GM12878 (cell line): ENCODE data around the gene TACC2. TPM values are rescaled to one million over a fixed set of nuclear protein-coding genes. Genes with fewer than 3 reads are reported as not detected.

Experiments
- ATAC-seq: fragments of 200-7000 bp; cut with Tn5 transposase; 3 replicates; pipeline ENCODE4 v1.9.1; 2020; ENCODE audit warnings: mild to moderate bottlenecking, moderate library complexity
- BruUV-seq: library from RNA; stranded (reverse); fragments of 400-500 nt; replicated peaks from 2 replicates; lab custom pipeline; 2021; lab: Mats Ljungman, UMichigan
- CTCF ChIA-PET: fragments of 300-600 bp; sonication (Branson Sonifier 250); formaldehyde crosslinking; extraction: SDS; loops from one replicate; lab custom pipeline; 2021; ENCODE audit warnings: inconsistent platforms; lab: Yijun Ruan, JAX
- POLR2A ChIA-PET: fragments of 350-600 bp; formaldehyde crosslinking; extraction: SDS; loops from one replicate; lab custom pipeline; 2021; ENCODE audit warnings: inconsistent platforms; lab: Charles Lee
- RAD21 ChIA-PET: fragments of 300-600 bp; sonication (Branson Sonifier 250); formaldehyde crosslinking; loops from one replicate; lab custom pipeline; 2023; ENCODE audit warnings: antibody characterized with exemption; ENCODE audit not compliant: unreplicated experiment; lab: Charles Lee
- SMC1A ChIA-PET: fragments of 300-600 bp; sonication (Branson Sonifier 250); formaldehyde crosslinking; loops from one replicate; lab custom pipeline; 2023; ENCODE audit not compliant: unreplicated experiment, uncharacterized antibody; lab: Charles Lee
- DNase-seq: peaks from one replicate; pipeline ENCODE4 v3.0.0-alpha.2; 2011; ENCODE audit warnings: low read depth, low spot score
- FAIRE-seq: peaks from 3 replicates; lab custom pipeline; 2011; peaks lifted over from hg19 to GRCh38; lab: Jason Lieb, UNC
- H2AFZ ChIP-seq: 2 replicates; pipeline ENCODE4 v1.6.0; 2011; ENCODE audit warnings: low read depth, low read length, control low read depth; ENCODE audit not compliant: control insufficient read depth
- H3K27ac ChIP-seq: 2 replicates; pipeline ENCODE4 v1.5.1; 2011; ENCODE audit warnings: control low read depth; ENCODE audit not compliant: control insufficient read depth, insufficient read depth
- H3K27me3 ChIP-seq, 2 experiments: replicated peaks in 1 of 2; 2 replicates each; pipeline versions ENCODE4 v1.6.0 to v1.6.1; 2011; ENCODE audit warnings: low read length in 1 of 2; ENCODE audit not compliant: control insufficient read depth in 2 of 2, insufficient read depth in 2 of 2
- H3K36me3 ChIP-seq, 2 experiments: 2 replicates each; pipeline ENCODE4 v1.5.1; 2011; ENCODE audit warnings: low read length in 1 of 2; ENCODE audit not compliant: control insufficient read depth in 2 of 2, insufficient read depth in 2 of 2
- H3K4me1 ChIP-seq: 2 replicates; pipeline ENCODE4 v1.6.1; 2011; ENCODE audit warnings: mild to moderate bottlenecking, low read length, moderate library complexity, mixed read lengths; ENCODE audit not compliant: control insufficient read depth, insufficient read depth
- H3K4me2 ChIP-seq: 2 replicates; pipeline ENCODE4 v1.6.0; 2011; ENCODE audit warnings: control low read depth; ENCODE audit not compliant: control insufficient read depth, insufficient read depth
- H3K4me3 ChIP-seq: fragments of 200-600 bp; sonication (generic); 2 replicates; pipeline ENCODE4 v1.5.1; 2016
- H3K79me2 ChIP-seq: 2 replicates; pipeline ENCODE4 v1.6.0; 2011; ENCODE audit warnings: low read length; ENCODE audit not compliant: control insufficient read depth, insufficient read depth
- H3K9ac ChIP-seq: 2 replicates; pipeline ENCODE4 v1.8.0; 2011; ENCODE audit warnings: low read length, control low read depth, mixed read lengths; ENCODE audit not compliant: control insufficient read depth, insufficient read depth
- H3K9me3 ChIP-seq: replicated peaks from 3 replicates; pipeline ENCODE4 v1.5.1; 2011; ENCODE audit warnings: mild to moderate bottlenecking, low read length; ENCODE audit not compliant: control insufficient read depth, insufficient read depth
- H4K20me1 ChIP-seq: 2 replicates; pipeline ENCODE4 v1.6.0; 2011; ENCODE audit not compliant: control insufficient read depth, insufficient read depth
- WGBS: methylation state at CpG from one replicate; pipeline ENCODE4 v1.1.6; 2016; ENCODE audit warnings: low lambda C conversion rate; ENCODE audit not compliant: insufficient replicate concordance, insufficient coverage; ENCODE audit errors: missing lambda C conversion rate; 5-methylcytosine and 5-hydroxymethylcytosine counted together
- in situ Hi-C: fragments of 300-500 bp; cut with MboI; formaldehyde crosslinking; loops from 9 replicates; pipeline ENCODE4 v1.14.3; 2018; ENCODE audit warnings: mixed read lengths
- intact Hi-C: fragments of 100-400 bp; cut with micrococcal nuclease; formaldehyde crosslinking; loops from one replicate; pipeline ENCODE4 v1.14.2; 2022; ENCODE audit not compliant: unreplicated experiment
- polyA plus RNA-seq, 11 experiments: library from polyadenylated mRNA; depleted of rRNA in 4 of 11; unstranded in 6 of 11; stranded (reverse) in 5 of 11; fragments of >200 nt; fragmentation: Nextera tagmentation in 4 of 11; fragmentation: Illumina TruSeq in 1 of 11; extraction: Ambion mirVana in 4 of 11; extraction: Trizol in 1 of 11; gene quantifications; 1 replicate in 1 of 11; 2 replicates in 10 of 11; pipeline versions ENCODE4 v1.2.1 to v1.2.3, GENCODE V29; 2011 to 2016; ENCODE audit warnings: inconsistent platforms in 2 of 11, missing spikeins in 2 of 11, low read depth in 1 of 11
- total RNA-seq, 4 experiments: library from RNA; depleted of rRNA in 3 of 4; stranded (reverse); fragments of >200 nt in 3 of 4; fragmentation: Illumina TruSeq in 1 of 4; extraction: Trizol in 1 of 4; gene quantifications; 2 replicates each; pipeline versions ENCODE4 v1.2.1 to v1.2.3, GENCODE V29; 2013 to 2021
- TF ChIP-seq, protein P1 (sequence below): fragments of 450-650 bp; IDR thresholded peaks from 2 replicates; pipeline ENCODE4 v1.6.1; 2017; ENCODE audit warnings: mild to moderate bottlenecking, moderate library complexity

TACC2 gene
- total and polyA plus RNA-seq, 10 of the 15 experiments (the other 5 are each of a cell fraction or from before 2014, with no cell fraction given) = 0.07 to 0.64 (median 0.13) TPM; not detected in 5

DNA sequence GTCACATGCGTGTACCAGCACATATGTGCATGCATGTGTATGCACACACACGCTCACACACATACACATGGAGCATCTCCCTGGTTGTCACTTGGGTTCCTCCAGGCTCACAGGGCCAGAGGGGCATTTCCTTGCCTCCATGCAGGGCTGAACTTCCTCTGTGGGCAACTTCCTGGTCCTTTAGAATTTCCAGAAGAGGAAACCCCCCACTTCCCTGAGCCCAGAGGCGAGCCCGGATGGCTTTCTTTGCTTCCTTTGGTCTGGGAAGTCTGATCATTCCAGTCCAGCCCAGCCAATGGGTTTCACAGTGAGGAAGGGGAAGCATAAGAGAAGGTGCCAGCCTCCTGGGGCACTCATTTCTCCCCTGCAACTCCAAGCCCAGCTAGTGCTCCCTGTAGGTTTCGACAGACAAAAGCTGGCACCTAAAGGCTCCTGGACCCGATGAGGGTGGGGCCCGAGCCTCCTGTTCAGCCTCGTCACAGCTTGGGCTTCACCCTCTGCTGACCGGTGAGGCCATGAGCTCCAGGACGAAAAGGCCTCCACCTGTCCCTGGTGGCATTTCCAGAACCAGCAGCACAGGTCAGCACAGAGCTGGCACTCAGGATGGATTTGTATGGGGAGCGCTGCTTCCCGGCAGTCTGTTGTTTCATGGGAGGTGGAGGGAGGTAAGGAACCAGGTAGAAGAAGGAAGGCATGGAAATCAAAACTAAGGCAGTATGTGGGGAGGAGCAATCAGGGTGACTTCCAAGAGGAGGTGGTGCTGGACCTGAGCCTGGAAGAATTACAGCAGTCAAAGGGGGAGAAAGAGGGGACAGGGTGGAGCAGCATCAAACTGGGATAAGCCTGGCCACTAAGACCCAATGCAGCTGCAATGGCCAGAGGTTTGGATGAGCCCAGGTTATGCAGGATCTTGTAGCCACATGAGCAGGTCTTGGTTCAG, 305.8 kb downstream of the TACC2 start:
- no TSS peak for BruUV-seq
- Histone ChIP-seq H4K20me1 (no peaks in the 10 kb centered on the region), H3K9me3 (no peaks in the 10 kb centered on the region; the same call in 2 of the 3 replicates), H3K4me2 (no peak overlapping the region), H3K79me2 (no peaks in the 10 kb centered on the region), H3K27ac (no peak overlapping the region), H3K4me3 (no peak overlapping the region), H3K9ac (no peak overlapping the region), H3K4me1 (peaks cover 5% of the 10 kb centered on the region), H2AFZ (no peak overlapping the region), H3K27me3 (peaks cover 0 to 4% of the 10 kb centered on the region in 2 experiments; a peak in 1 of 4 replicates), H3K36me3 (no peaks in the 10 kb centered on the region)
- TF ChIP-seq, protein P1, sequence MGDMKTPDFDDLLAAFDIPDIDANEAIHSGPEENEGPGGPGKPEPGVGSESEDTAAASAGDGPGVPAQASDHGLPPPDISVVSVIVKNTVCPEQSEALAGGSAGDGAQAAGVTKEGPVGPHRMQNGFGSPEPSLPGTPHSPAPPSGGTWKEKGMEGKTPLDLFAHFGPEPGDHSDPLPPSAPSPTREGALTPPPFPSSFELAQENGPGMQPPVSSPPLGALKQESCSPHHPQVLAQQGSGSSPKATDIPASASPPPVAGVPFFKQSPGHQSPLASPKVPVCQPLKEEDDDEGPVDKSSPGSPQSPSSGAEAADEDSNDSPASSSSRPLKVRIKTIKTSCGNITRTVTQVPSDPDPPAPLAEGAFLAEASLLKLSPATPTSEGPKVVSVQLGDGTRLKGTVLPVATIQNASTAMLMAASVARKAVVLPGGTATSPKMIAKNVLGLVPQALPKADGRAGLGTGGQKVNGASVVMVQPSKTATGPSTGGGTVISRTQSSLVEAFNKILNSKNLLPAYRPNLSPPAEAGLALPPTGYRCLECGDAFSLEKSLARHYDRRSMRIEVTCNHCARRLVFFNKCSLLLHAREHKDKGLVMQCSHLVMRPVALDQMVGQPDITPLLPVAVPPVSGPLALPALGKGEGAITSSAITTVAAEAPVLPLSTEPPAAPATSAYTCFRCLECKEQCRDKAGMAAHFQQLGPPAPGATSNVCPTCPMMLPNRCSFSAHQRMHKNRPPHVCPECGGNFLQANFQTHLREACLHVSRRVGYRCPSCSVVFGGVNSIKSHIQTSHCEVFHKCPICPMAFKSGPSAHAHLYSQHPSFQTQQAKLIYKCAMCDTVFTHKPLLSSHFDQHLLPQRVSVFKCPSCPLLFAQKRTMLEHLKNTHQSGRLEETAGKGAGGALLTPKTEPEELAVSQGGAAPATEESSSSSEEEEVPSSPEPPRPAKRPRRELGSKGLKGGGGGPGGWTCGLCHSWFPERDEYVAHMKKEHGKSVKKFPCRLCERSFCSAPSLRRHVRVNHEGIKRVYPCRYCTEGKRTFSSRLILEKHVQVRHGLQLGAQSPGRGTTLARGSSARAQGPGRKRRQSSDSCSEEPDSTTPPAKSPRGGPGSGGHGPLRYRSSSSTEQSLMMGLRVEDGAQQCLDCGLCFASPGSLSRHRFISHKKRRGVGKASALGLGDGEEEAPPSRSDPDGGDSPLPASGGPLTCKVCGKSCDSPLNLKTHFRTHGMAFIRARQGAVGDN = no peak
- ChIA-PET POLR2A (no interaction called here), RAD21 (no interaction called here), CTCF (interaction anchor here (1.7 to 2.2 kb wide), 2 partner anchors 140 to 141 kb away, joined by 6 to 9 read pairs; no protein-coding TSS in a partner anchor), SMC1A (interaction anchor here (0.9 to 2.7 kb wide), 2 partner anchors 27 to 140 kb away, joined by 3 to 12 read pairs; no protein-coding TSS in a partner anchor)
- ATAC-seq (no peak), FAIRE-seq (no peak), DNase-seq (no peak)
- WGBS = 22% methylated on average over 12 of the region's 12 CpGs
- in situ Hi-C loops = loop anchor here (5.0 kb wide), 2 partner anchors 138 to 273 kb away; no protein-coding TSS in a partner anchor
- intact Hi-C loops = loop anchor here (5.0 kb wide), 1 partner anchor 408 kb away; no protein-coding TSS in a partner anchor
